ENCODE results near the gene PDZD7. TPM values are rescaled to one million over a fixed set of nuclear protein-coding genes. Genes with fewer than 3 reads are reported as not detected.

Gene PDZD7
- total and polyA plus RNA-seq, 2 donors (not counting 3 experiments of a cell fraction or from before 2014, with no cell fraction given) = 0.41 to 1.6 TPM

DNA sequence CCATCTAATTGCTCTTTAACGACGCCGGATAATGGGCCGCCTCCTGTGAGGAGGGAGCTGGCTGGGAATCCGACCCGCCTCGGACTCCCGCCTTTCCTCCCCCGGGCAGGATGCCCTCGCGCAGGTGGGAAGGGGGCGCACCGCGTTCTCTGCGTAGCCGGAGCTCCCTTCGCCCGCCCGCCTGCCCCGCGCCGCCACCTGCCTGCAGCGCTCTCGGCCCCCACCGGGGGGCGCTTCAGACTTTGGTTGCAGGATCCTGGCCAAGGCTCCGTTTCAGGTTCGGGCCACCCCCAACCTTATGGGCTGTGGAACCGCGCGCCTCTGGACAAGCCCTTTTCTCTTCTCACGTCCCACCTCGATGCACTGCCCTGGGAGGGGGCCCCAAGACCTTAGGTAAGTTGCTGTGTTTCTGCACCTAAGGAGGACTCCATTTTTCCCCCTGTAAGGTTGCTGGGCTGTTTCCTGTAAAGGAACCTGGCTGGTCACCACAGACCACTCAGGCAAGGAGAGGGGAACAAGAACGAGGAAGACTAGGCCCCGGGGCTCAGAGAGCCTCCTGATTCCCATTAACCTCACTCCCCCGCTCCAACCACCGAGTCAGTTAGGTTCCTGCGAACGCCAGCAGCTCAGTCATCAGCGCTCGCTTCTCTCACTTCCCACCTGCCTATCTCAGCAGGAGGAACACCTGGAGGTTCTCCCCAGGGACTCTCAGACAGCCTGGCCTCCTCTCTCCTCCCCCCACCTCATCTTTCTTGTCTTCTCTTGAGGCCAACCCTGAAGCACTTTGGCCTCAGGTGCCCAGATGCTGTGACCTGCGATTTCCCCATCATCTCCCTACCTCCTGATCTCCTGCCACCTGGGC is 19.5 kb upstream of the PDZD7 start:
- DNase-seq (ENCODE audit: low read depth, low spot score) = peak; percentile 49
- Histone ChIP-seq H2AFZ (ENCODE audit: low read depth, low read length) (no peak overlapping the region), H3K4me1 (ENCODE audit: control insufficient read depth, extremely low read depth, insufficient read depth, low read length) (no peaks in the 10 kb centered on the region), H3K27ac (ENCODE audit: insufficient read depth, low read depth, low read length) (no peak overlapping the region), H3K27me3 (ENCODE audit: control insufficient read depth in 2 of 2, insufficient read depth in 2 of 2, low read length in 2 of 2) (peaks cover 36 to 38% of the 10 kb centered on the region in 2 experiments), H4K20me1 (replicated peaks; ENCODE audit: control insufficient read depth, extremely low read depth, insufficient read depth, low read length) (no peaks in the 10 kb centered on the region), H3K9ac (replicated peaks; ENCODE audit: extremely low read depth, insufficient read depth, low read length) (no peak overlapping the region), H3K4me2 (ENCODE audit: insufficient read depth, low read length) (no peak overlapping the region), H3K9me3 (replicated peaks; ENCODE audit: control insufficient read depth, insufficient read depth, low read length) (no peaks in the 10 kb centered on the region), H3K36me3 (ENCODE audit: control insufficient read depth in 2 of 2, extremely low read depth in 1 of 2, insufficient read depth in 2 of 2, low read length in 2 of 2) (no peaks in the 10 kb centered on the region), H3K4me3 (replicated peaks in 1 of 3; ENCODE audit: insufficient read depth in 1 of 3, low read depth in 1 of 3, low read length in 3 of 3) (no peak overlapping the region), H3K9me1 (replicated peaks; ENCODE audit: control insufficient read depth, extremely low read depth, insufficient read depth, low read length) (no peaks in the 10 kb centered on the region), H3K79me2 (ENCODE audit: control insufficient read depth, insufficient read depth, low read length) (no peaks in the 10 kb centered on the region)
- dilution Hi-C loops (cut with MboI; ENCODE audit: extremely low pct_ligation_motif_present, low sequenced_read_pairs) (no loop called here), intact Hi-C loops (cut with micrococcal nuclease) (loop anchor here (1.0 kb wide), 1 partner anchor 17 kb away; no protein-coding TSS in a partner anchor)
- POLR2A ChIA-PET = interaction anchor here (0.8 kb wide), 1 partner anchor 10 kb away, joined by 3 read pairs; no protein-coding TSS in a partner anchor
- FAIRE-seq = peak; percentile 76
- BruUV-seq (replicated peaks) = no TSS peak
- TF ChIP-seq POLR2AphosphoS5 (IDR thresholded peaks at IDR 0.05; ENCODE audit: insufficient read depth, low read depth, low read length) (no peak), EZH2 (IDR thresholded peaks at IDR 0.05; ENCODE audit: borderline replicate concordance, low read depth, low read length, severe bottlenecking) (peak; percentile 83)
- TF ChIP-seq, protein P1, sequence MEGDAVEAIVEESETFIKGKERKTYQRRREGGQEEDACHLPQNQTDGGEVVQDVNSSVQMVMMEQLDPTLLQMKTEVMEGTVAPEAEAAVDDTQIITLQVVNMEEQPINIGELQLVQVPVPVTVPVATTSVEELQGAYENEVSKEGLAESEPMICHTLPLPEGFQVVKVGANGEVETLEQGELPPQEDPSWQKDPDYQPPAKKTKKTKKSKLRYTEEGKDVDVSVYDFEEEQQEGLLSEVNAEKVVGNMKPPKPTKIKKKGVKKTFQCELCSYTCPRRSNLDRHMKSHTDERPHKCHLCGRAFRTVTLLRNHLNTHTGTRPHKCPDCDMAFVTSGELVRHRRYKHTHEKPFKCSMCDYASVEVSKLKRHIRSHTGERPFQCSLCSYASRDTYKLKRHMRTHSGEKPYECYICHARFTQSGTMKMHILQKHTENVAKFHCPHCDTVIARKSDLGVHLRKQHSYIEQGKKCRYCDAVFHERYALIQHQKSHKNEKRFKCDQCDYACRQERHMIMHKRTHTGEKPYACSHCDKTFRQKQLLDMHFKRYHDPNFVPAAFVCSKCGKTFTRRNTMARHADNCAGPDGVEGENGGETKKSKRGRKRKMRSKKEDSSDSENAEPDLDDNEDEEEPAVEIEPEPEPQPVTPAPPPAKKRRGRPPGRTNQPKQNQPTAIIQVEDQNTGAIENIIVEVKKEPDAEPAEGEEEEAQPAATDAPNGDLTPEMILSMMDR (IDR thresholded peaks at IDR 0.05; ENCODE audit: extremely low read depth in 1 of 2, insufficient read depth in 1 of 2, low read depth in 1 of 2, low read length in 2 of 2) = peak; percentile 87 to 97
- CTCF ChIA-PET = interaction anchor here (0.6 to 9.9 kb wide), 36 partner anchors 11 to 531 kb away, joined by 3 to 290 read pairs (median 5); partner anchors contain the start of genes KAZALD1, PDZD7 and SFXN3

Data from endothelial cell of umbilical vein (primary cell).